H9 (cell line): Measurements from ENCODE around the gene RBM3. TPM values are rescaled to one million over a fixed set of nuclear protein-coding genes. Genes with fewer than 3 reads are reported as not detected.

Experiments
- DNase-seq: peaks from one replicate; pipeline ENCODE4 v3.0.0-alpha.2; 2017
- H2AFZ ChIP-seq: one replicate; pipeline ENCODE4 v1.6.1; 2013; ENCODE audit warnings: mild to moderate bottlenecking, low read length, control low read depth, moderate library complexity
- H2AK5ac ChIP-seq: 2 replicates; pipeline ENCODE4 v1.6.1; 2013; ENCODE audit warnings: low read length, control low read depth, mixed read lengths; ENCODE audit not compliant: insufficient read length
- H2BK120ac ChIP-seq: one replicate; pipeline ENCODE4 v1.6.1; 2013; ENCODE audit warnings: low read depth, mild to moderate bottlenecking, low read length, control low read depth, inconsistent platforms; ENCODE audit not compliant: poor library complexity, severe bottlenecking
- H2BK12ac ChIP-seq: 2 replicates; pipeline ENCODE4 v1.6.1; 2013; ENCODE audit warnings: low read length, control low read depth, mixed read lengths, low read depth; ENCODE audit not compliant: insufficient read length
- H2BK15ac ChIP-seq: 2 replicates; pipeline ENCODE4 v1.6.1; 2013; ENCODE audit warnings: low read depth, low read length, control low read depth
- H2BK20ac ChIP-seq: one replicate; pipeline ENCODE4 v1.6.1; 2013; ENCODE audit warnings: low read depth, mild to moderate bottlenecking, low read length, control low read depth, inconsistent platforms; ENCODE audit not compliant: poor library complexity, severe bottlenecking
- H2BK5ac ChIP-seq: 2 replicates; pipeline ENCODE4 v1.6.1; 2013; ENCODE audit warnings: low read length, control low read depth, mixed read lengths; ENCODE audit not compliant: insufficient read length
- H3K14ac ChIP-seq: 2 replicates; pipeline ENCODE4 v1.6.1; 2013; ENCODE audit warnings: low read length, control low read depth; ENCODE audit not compliant: insufficient read depth
- H3K18ac ChIP-seq: 2 replicates; pipeline ENCODE4 v1.6.1; 2013; ENCODE audit warnings: low read depth, mild to moderate bottlenecking, mixed read lengths, low read length, control low read depth; ENCODE audit not compliant: insufficient read length
- H3K23ac ChIP-seq: 2 replicates; pipeline ENCODE4 v1.6.1; 2013; ENCODE audit warnings: low read length, control low read depth, mixed read lengths, low read depth; ENCODE audit not compliant: insufficient read length
- H3K23me2 ChIP-seq: 2 replicates; pipeline ENCODE4 v1.6.1; 2013; ENCODE audit warnings: low read depth, mild to moderate bottlenecking, mixed read lengths, low read length, control low read depth; ENCODE audit not compliant: insufficient read length, poor library complexity, severe bottlenecking
- H3K27ac ChIP-seq: 2 replicates; pipeline ENCODE4 v1.5.1; 2013; ENCODE audit warnings: low read length, control low read depth, mixed read lengths, low read depth; ENCODE audit not compliant: insufficient read length
- H3K27me3 ChIP-seq: 2 replicates; pipeline ENCODE4 v1.6.1; 2013; ENCODE audit warnings: low read length, control low read depth, inconsistent platforms; ENCODE audit not compliant: insufficient read depth
- H3K4ac ChIP-seq: 2 replicates; pipeline ENCODE4 v1.6.1; 2013; ENCODE audit warnings: low read depth, mild to moderate bottlenecking, control low read depth, inconsistent platforms, low read length, moderate library complexity
- H3K4me1 ChIP-seq: 2 replicates; pipeline ENCODE4 v1.6.1; 2013; ENCODE audit warnings: low read length, control low read depth, inconsistent platforms; ENCODE audit not compliant: insufficient read depth
- H3K4me2 ChIP-seq: 2 replicates; pipeline ENCODE4 v1.6.1; 2013; ENCODE audit warnings: low read length, control low read depth, mixed read lengths; ENCODE audit not compliant: insufficient read length, insufficient read depth
- H3K56ac ChIP-seq: 2 replicates; pipeline ENCODE4 v1.6.1; 2013; ENCODE audit warnings: low read depth, mild to moderate bottlenecking, mixed read lengths, low read length, control low read depth; ENCODE audit not compliant: insufficient read length
- H3K79me1 ChIP-seq: 2 replicates; pipeline ENCODE4 v1.6.1; 2013; ENCODE audit warnings: low read depth, mild to moderate bottlenecking, moderate library complexity, low read length, control low read depth, inconsistent platforms; ENCODE audit not compliant: insufficient read depth, poor library complexity, severe bottlenecking
- H3K79me2 ChIP-seq: 2 replicates; pipeline ENCODE4 v1.6.1; 2013; ENCODE audit warnings: low read length, control low read depth, inconsistent platforms; ENCODE audit not compliant: insufficient read depth
- H3K9ac ChIP-seq: 2 replicates; pipeline ENCODE4 v1.6.1; 2013; ENCODE audit warnings: low read length, control low read depth, mixed read lengths; ENCODE audit not compliant: insufficient read length; ENCODE audit errors: extremely low read depth
- H3K9me3 ChIP-seq: one replicate; pipeline ENCODE4 v1.6.1; 2013; ENCODE audit warnings: low read depth, low read length, inconsistent platforms; ENCODE audit not compliant: control insufficient read depth
- H3T11ph ChIP-seq: one replicate; pipeline ENCODE4 v1.6.1; 2013; ENCODE audit warnings: mild to moderate bottlenecking, low read length, control low read depth, inconsistent platforms
- H4K20me1 ChIP-seq: one replicate; pipeline ENCODE4 v1.6.1; 2013; ENCODE audit not compliant: control insufficient read depth, insufficient read length, insufficient read depth
- H4K5ac ChIP-seq: 2 replicates; pipeline ENCODE4 v1.6.1; 2013; ENCODE audit warnings: low read depth, mild to moderate bottlenecking, mixed read lengths, low read length, control low read depth; ENCODE audit not compliant: insufficient read length
- H4K8ac ChIP-seq: replicated peaks from 2 replicates; pipeline ENCODE4 v1.6.1; 2013; ENCODE audit warnings: low read length, control low read depth, mixed read lengths, low read depth; ENCODE audit not compliant: insufficient read length
- H4K91ac ChIP-seq: 2 replicates; pipeline ENCODE4 v1.6.1; 2013; ENCODE audit warnings: low read depth, mild to moderate bottlenecking, moderate library complexity, mixed read lengths, low read length, control low read depth; ENCODE audit not compliant: insufficient read length
- H3K27ac Mint-ChIP-seq, 3 experiments: 2 replicates in 2 of 3; 3 replicates in 1 of 3; pipeline ENCODE4 v1.8.0; 2020 to 2021; ENCODE audit warnings: mixed read lengths in 3 of 3, mild to moderate bottlenecking in 1 of 3, moderate library complexity in 1 of 3
- H3K27me3 Mint-ChIP-seq: 2 replicates; pipeline ENCODE4 v1.8.0; 2021; ENCODE audit warnings: low read depth, mild to moderate bottlenecking, moderate library complexity, mixed read lengths
- H3K36me3 Mint-ChIP-seq, 3 experiments: 2 replicates in 2 of 3; 3 replicates in 1 of 3; pipeline ENCODE4 v1.8.0; 2020 to 2021; ENCODE audit warnings: low read depth in 3 of 3, mixed read lengths in 3 of 3; ENCODE audit not compliant: insufficient read depth in 1 of 3
- H3K4me1 Mint-ChIP-seq, 2 experiments: 2 replicates each; pipeline ENCODE4 v1.8.0; 2020; ENCODE audit warnings: mixed read lengths in 2 of 2
- H3K4me3 Mint-ChIP-seq, 2 experiments: 2 replicates in 1 of 2; 3 replicates in 1 of 2; pipeline ENCODE4 v1.8.0; 2020 to 2021; ENCODE audit warnings: mild to moderate bottlenecking in 2 of 2, mixed read lengths in 2 of 2, moderate library complexity in 1 of 2
- H3K9me3 Mint-ChIP-seq, 2 experiments: 2 replicates in 1 of 2; 3 replicates in 1 of 2; pipeline ENCODE4 v1.8.0; 2020; ENCODE audit warnings: mild to moderate bottlenecking in 2 of 2, mixed read lengths in 2 of 2, moderate library complexity in 1 of 2
- WGBS: extraction: QIAGEN DNeasy Blood & Tissue Kit; methylation state at CpG from one replicate; pipeline ENCODE4 v1.1.7; 2013; ENCODE audit warnings: missing lambda C conversion rate, low lambda C conversion rate, mixed read lengths; ENCODE audit not compliant: insufficient read length; ENCODE audit errors: extremely low coverage; 5-methylcytosine and 5-hydroxymethylcytosine counted together
- total RNA-seq: library from RNA; stranded (reverse); gene quantifications from 2 replicates; pipeline ENCODE4 v1.2.1, GENCODE V29; 2021
- TF ChIP-seq, protein P1 (sequence below): fragments of 200-600 bp; sonication (generic); conservative IDR thresholded peaks from 3 replicates; pipeline ENCODE4 v1.8.0; 2021; ENCODE audit warnings: antibody characterized with exemption, mild to moderate bottlenecking

Gene RBM3
- total RNA-seq, 1 experiment from 2014 or later, result 264 TPM

DNA sequence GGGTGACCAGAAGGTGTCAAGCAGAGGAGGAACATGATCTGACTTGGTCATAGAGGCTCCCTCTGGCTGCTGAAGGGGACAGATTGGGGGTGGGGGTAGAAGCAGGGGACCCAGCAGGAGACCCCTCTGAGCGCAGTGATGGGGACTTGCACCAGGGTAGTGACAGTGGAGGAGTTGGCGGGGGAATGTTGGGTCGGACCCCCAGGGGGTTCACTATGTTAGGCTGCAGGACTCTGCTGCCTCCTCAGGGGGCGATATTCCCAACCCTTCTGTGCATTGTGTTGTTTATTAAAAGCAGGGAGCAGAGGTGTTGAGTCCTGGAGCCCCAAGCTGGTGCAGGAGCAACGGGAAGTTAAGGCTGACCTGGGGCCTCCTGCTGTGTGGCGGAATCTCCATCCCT lies 31.8 kb downstream of the RBM3 start:
- Histone ChIP-seq H3K27me3 (no peaks in the 10 kb centered on the region), H2BK12ac (no peak overlapping the region), H2BK15ac (no peak overlapping the region), H2BK120ac (no peak overlapping the region), H3K4me2 (no peak overlapping the region), H3K79me2 (no peaks in the 10 kb centered on the region), H3K9me3 (peaks cover 10% of the 10 kb centered on the region), H3K4me1 (no peaks in the 10 kb centered on the region), H3K23me2 (no peaks in the 10 kb centered on the region), H2BK20ac (no peak overlapping the region), H4K20me1 (no peaks in the 10 kb centered on the region), H2BK5ac (no peak overlapping the region), H3K56ac (no peak overlapping the region), H4K8ac (no peak overlapping the region), H4K91ac (no peak overlapping the region), H3K23ac (no peak overlapping the region), H3T11ph (no peak overlapping the region), H3K4ac (no peak overlapping the region), H3K27ac (no peak overlapping the region), H4K5ac (no peak overlapping the region), H2AK5ac (no peak overlapping the region), H3K14ac (no peak overlapping the region), H3K18ac (no peak overlapping the region), H3K9ac (no peak overlapping the region), H2AFZ (no peak overlapping the region), H3K79me1 (no peaks in the 10 kb centered on the region)
- TF ChIP-seq, protein P1, sequence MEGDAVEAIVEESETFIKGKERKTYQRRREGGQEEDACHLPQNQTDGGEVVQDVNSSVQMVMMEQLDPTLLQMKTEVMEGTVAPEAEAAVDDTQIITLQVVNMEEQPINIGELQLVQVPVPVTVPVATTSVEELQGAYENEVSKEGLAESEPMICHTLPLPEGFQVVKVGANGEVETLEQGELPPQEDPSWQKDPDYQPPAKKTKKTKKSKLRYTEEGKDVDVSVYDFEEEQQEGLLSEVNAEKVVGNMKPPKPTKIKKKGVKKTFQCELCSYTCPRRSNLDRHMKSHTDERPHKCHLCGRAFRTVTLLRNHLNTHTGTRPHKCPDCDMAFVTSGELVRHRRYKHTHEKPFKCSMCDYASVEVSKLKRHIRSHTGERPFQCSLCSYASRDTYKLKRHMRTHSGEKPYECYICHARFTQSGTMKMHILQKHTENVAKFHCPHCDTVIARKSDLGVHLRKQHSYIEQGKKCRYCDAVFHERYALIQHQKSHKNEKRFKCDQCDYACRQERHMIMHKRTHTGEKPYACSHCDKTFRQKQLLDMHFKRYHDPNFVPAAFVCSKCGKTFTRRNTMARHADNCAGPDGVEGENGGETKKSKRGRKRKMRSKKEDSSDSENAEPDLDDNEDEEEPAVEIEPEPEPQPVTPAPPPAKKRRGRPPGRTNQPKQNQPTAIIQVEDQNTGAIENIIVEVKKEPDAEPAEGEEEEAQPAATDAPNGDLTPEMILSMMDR, result peak; percentile 49; the same call in 2 of the 3 replicates
- WGBS, result no CpG with 5 or more reads among the region's 6 CpGs
- Mint-ChIP-seq H3K4me3 (no peak overlapping the region), H3K27ac (peak overlapping the region in 1 of 3 experiments; percentile 80; a peak in 1 of 7 replicates), H3K9me3 (peaks cover 69 to 71% of the 10 kb centered on the region in 2 experiments), H3K36me3 (peaks cover 9 to 27% (median 25%) of the 10 kb centered on the region in 3 experiments), H3K27me3 (peaks cover 1% of the 10 kb centered on the region), H3K4me1 (peaks cover 8 to 14% of the 10 kb centered on the region in 2 experiments; a peak in 3 of 4 replicates)
- DNase-seq, result no peak
